Keratinocyte (primary cell): ENCODE data around the gene FAM98A. TPM values are rescaled to one million over a fixed set of nuclear protein-coding genes. Genes with fewer than 3 reads are reported as not detected.

Experiments
- DNase-seq: peaks from one replicate; pipeline ENCODE4 v3.0.0-alpha.2; 2011; ENCODE audit warnings: low read depth, missing footprints, low spot score
- FAIRE-seq: peaks from 2 replicates; lab custom pipeline; 2011; peaks lifted over from hg19 to GRCh38; lab: Jason Lieb, UNC
- H2AFZ ChIP-seq: 2 replicates; pipeline ENCODE4 v1.6.0; 2012; ENCODE audit warnings: low read length, control low read depth, inconsistent platforms; ENCODE audit not compliant: control insufficient read depth
- H3K27ac ChIP-seq: 2 replicates; pipeline ENCODE4 v1.5.1; 2011; ENCODE audit warnings: low read length; ENCODE audit not compliant: control insufficient read depth, insufficient read depth
- H3K27me3 ChIP-seq: 3 replicates; pipeline ENCODE4 v1.6.0; 2011; ENCODE audit warnings: low read length; ENCODE audit not compliant: control insufficient read depth, insufficient read depth; ENCODE audit errors: extremely low read depth
- H3K36me3 ChIP-seq, 2 experiments: 2 replicates in 1 of 2; 3 replicates in 1 of 2; pipeline ENCODE4 v1.5.1; 2011; ENCODE audit warnings: low read length in 2 of 2, mild to moderate bottlenecking in 1 of 2; ENCODE audit not compliant: control insufficient read depth in 2 of 2, insufficient read depth in 2 of 2; ENCODE audit errors: extremely low read depth in 1 of 2
- H3K4me1 ChIP-seq: 3 replicates; pipeline ENCODE4 v1.5.1; 2011; ENCODE audit warnings: low read length; ENCODE audit not compliant: control insufficient read depth, insufficient read depth; ENCODE audit errors: extremely low read depth
- H3K4me2 ChIP-seq: 3 replicates; pipeline ENCODE4 v1.6.0; 2011; ENCODE audit warnings: low read depth, low read length; ENCODE audit not compliant: control insufficient read depth, insufficient read depth; ENCODE audit errors: extremely low read depth
- H3K4me3 ChIP-seq, 3 experiments: fragments of 200-600 bp in 1 of 3; sonication (generic) in 1 of 3; 2 replicates in 2 of 3; 3 replicates in 1 of 3; pipeline ENCODE4 v1.5.1; 2011 to 2016; ENCODE audit warnings: low read length in 3 of 3, mild to moderate bottlenecking in 3 of 3, control low read depth in 2 of 3, inconsistent platforms in 1 of 3, low read depth in 1 of 3, mixed read lengths in 1 of 3, mixed run types in 1 of 3, moderate library complexity in 1 of 3; ENCODE audit not compliant: control insufficient read depth in 2 of 3, insufficient read depth in 2 of 3; ENCODE audit errors: extremely low read depth in 1 of 3
- H3K79me2 ChIP-seq: 2 replicates; pipeline ENCODE4 v1.6.0; 2012; ENCODE audit warnings: low read length; ENCODE audit not compliant: control insufficient read depth, insufficient read depth
- H3K9ac ChIP-seq: 3 replicates; pipeline ENCODE4 v1.6.0; 2011; ENCODE audit warnings: low read length; ENCODE audit not compliant: control insufficient read depth, insufficient read depth; ENCODE audit errors: extremely low read depth
- H3K9me1 ChIP-seq: 3 replicates; pipeline ENCODE4 v1.6.0; 2011; ENCODE audit warnings: low read length; ENCODE audit not compliant: control insufficient read depth, insufficient read depth; ENCODE audit errors: extremely low read depth
- H3K9me3 ChIP-seq: 2 replicates; pipeline ENCODE4 v1.5.1; 2012; ENCODE audit warnings: low read depth, low read length; ENCODE audit not compliant: control insufficient read depth
- H4K20me1 ChIP-seq: 3 replicates; pipeline ENCODE4 v1.6.0; 2011; ENCODE audit warnings: low read length; ENCODE audit not compliant: control insufficient read depth, insufficient read depth; ENCODE audit errors: extremely low read depth
- CTCF ChIP-seq, 3 experiments: IDR thresholded peaks in 1 of 3; conservative IDR thresholded peaks in 1 of 3; optimal IDR thresholded peaks in 1 of 3; 2 replicates in 2 of 3; 3 replicates in 1 of 3; pipeline versions ENCODE3 to v1.5.1; 2011; ENCODE audit warnings: low read length in 3 of 3, mild to moderate bottlenecking in 3 of 3, moderate library complexity in 2 of 3, control low read depth in 1 of 3, inconsistent platforms in 1 of 3; ENCODE audit not compliant: insufficient read depth in 2 of 3; ENCODE audit errors: extremely low read depth in 1 of 3
- EZH2 ChIP-seq: IDR thresholded peaks from one replicate; pipeline ENCODE4 v1.6.1; 2012; ENCODE audit warnings: inconsistent platforms, mild to moderate bottlenecking, low read length, moderate library complexity
- dilution Hi-C: fragments of 300-500 bp; cut with MboI; formaldehyde crosslinking; loops from one replicate; pipeline ENCODE4 v1.7.0; 2020; ENCODE audit warnings: low sequenced_read_pairs; ENCODE audit not compliant: extremely low pct_ligation_motif_present
- polyA plus RNA-seq, 5 experiments: library from polyadenylated mRNA; depleted of rRNA in 3 of 5; stranded (reverse) in 3 of 5; stranded (forward) in 1 of 5; unstranded in 1 of 5; fragments of >200 nt; gene quantifications; 1 replicate in 1 of 5; 2 replicates in 3 of 5; 3 replicates in 1 of 5; pipeline versions ENCODE4 v1.2.1 to v1.2.3, GENCODE V29; 2011 to 2012; ENCODE audit warnings: missing spikeins in 2 of 5, low read depth in 1 of 5, low replicate concordance in 1 of 5

Gene FAM98A
- polyA plus RNA-seq, 1 donor (not counting 4 experiments of a cell fraction or from before 2014, with no cell fraction given), result 116 TPM

GRCh38 chr2:33605056-33605455 lies 6.0 kb upstream of the FAM98A start:
- TF ChIP-seq CTCF (optimal IDR thresholded peaks at IDR 0.05 in 1 of 3, IDR thresholded peaks at IDR 0.05 in 1 of 3, conservative IDR thresholded peaks at IDR 0.05 in 1 of 3; ENCODE audit: extremely low read depth in 1 of 3, insufficient read depth in 2 of 3, low read length in 3 of 3), result no peak
- TF ChIP-seq EZH2, result no peak
- Histone ChIP-seq H3K9ac (no peak overlapping the region), H3K9me1 (no peaks in the 10 kb centered on the region), H3K36me3 (no peaks in the 10 kb centered on the region), H3K27me3 (no peaks in the 10 kb centered on the region), H4K20me1 (no peaks in the 10 kb centered on the region), H2AFZ (peak overlapping the region; percentile 89), H3K4me2 (peak overlapping the region; percentile 10), H3K4me3 (no peak overlapping the region), H3K9me3 (no peaks in the 10 kb centered on the region), H3K4me1 (peaks cover 5% of the 10 kb centered on the region), H3K79me2 (no peaks in the 10 kb centered on the region), H3K27ac (no peak overlapping the region)
- DNase-seq (no peak), FAIRE-seq (no peak)
- dilution Hi-C loops, result no loop called here

- Histone ChIP-seq H3K9ac (no peak overlapping the region), H3K4me2 (no peak overlapping the region), H4K20me1 (no peaks in the 10 kb centered on the region), H3K9me3 (no peaks in the 10 kb centered on the region), H3K4me3 (no peak overlapping the region), H3K4me1 (peaks cover 5% of the 10 kb centered on the region), H3K79me2 (peaks cover 7% of the 10 kb centered on the region), H2AFZ (no peak overlapping the region), H3K27me3 (no peaks in the 10 kb centered on the region), H3K27ac (no peak overlapping the region), H3K36me3 (no peaks in the 10 kb centered on the region), H3K9me1 (no peaks in the 10 kb centered on the region)
- dilution Hi-C loops, result no loop called here
- no peak for FAIRE-seq
- TF ChIP-seq CTCF (optimal IDR thresholded peaks at IDR 0.05 in 1 of 3, IDR thresholded peaks at IDR 0.05 in 1 of 3, conservative IDR thresholded peaks at IDR 0.05 in 1 of 3; ENCODE audit: extremely low read depth in 1 of 3, insufficient read depth in 2 of 3, low read length in 3 of 3) (no peak), EZH2 (no peak)
- no peak for DNase-seq
Observed at GRCh38 chr2:33603416-33603815, 4.3 kb upstream of the FAM98A start.
